Activated CD4-positive, alpha-beta T cell treated with anti-CD3 and anti-CD28 coated beads, Interleukin-2, amount 10 ng/mL, durations not matched to agents 24 days and 14 days (primary cell): ENCODE measurements around the gene RTN4RL1. TPM values are rescaled to one million over a fixed set of nuclear protein-coding genes. Genes with fewer than 3 reads are reported as not detected.

Experiments used
- DNase-seq: peaks from one replicate; pipeline ENCODE4 v3.0.0; 2022
- H3K27ac Mint-ChIP-seq: one replicate; pipeline ENCODE4 v1.8.0; 2022; ENCODE audit warnings: mild to moderate bottlenecking, mixed read lengths
- H3K27me3 Mint-ChIP-seq: one replicate; pipeline ENCODE4 v1.8.0; 2022; ENCODE audit warnings: mixed read lengths
- H3K36me3 Mint-ChIP-seq: one replicate; pipeline ENCODE4 v1.8.0; 2022; ENCODE audit warnings: low read depth, mild to moderate bottlenecking, mixed read lengths
- H3K4me1 Mint-ChIP-seq: one replicate; pipeline ENCODE4 v1.8.0; 2021; ENCODE audit warnings: mixed read lengths
- H3K4me3 Mint-ChIP-seq: one replicate; pipeline ENCODE4 v1.8.0; 2022; ENCODE audit warnings: mild to moderate bottlenecking, moderate library complexity, mixed read lengths
- H3K9me3 Mint-ChIP-seq: one replicate; pipeline ENCODE4 v1.8.0; 2021; ENCODE audit warnings: mixed read lengths
- intact Hi-C: fragments of 100-400 bp; cut with micrococcal nuclease; formaldehyde crosslinking; loops from one replicate; pipeline ENCODE4 v1.15.1; 2023
- total RNA-seq: library from RNA; stranded (reverse); gene quantifications from 2 replicates; pipeline ENCODE4 v1.2.3, GENCODE V29; 2022

The RTN4RL1 gene
- total RNA-seq, 1 donor from 2014 or later, result 1.1 TPM

DNA sequence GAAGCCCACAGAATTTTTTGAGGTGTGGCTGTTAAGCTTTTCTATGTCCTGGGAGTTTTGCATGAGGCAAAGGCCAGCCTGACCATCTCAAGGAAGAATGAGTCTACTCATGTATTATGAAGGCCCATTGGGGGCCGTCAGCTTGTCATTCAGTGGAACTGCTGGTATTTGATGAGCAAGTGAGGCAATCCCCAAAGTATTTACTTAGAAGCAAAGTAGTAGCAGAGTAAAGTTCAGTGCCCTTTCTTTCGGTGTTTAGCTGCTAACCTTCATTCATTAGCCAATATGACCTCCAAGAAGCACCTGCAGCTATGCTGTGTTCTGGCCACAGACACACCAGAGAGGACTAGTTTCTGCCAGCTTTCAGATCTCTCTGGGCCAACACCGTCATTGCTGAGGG is 115.1 kb downstream of the RTN4RL1 start:
- H3K36me3 Mint-ChIP-seq, result no peaks in the 10 kb centered on the region

DNA sequence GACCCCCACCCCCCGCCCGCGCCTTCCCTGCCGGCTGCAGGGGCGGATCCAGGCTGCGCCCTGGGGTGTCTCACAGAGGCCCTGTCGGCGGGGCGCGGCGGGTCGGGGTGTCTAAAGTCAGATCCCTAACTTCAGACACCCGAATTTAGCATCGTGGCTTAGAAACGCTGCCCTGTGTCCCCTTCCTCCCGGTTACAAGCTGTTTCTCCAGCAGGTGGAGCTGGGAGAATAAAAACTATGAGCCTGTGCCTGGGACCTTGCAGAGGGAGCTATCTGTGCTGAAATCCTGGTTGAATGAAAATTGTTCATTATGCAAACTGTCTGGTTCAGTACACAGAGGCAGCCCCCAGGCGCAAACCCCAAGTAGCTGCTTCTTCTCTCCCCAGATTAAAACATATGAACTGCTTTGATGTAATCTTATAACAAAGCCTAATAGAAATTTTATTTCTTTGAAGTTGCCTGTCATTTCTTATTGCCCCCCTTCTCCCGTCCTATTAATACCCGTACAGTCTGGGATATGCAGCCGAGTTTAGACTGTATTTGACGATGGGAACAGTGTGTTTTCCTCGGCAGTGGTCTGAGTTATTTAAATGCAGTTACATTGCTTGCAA is 116.3 kb downstream of the RTN4RL1 start:
- intact Hi-C loops, result loop anchor here (5.0 to 10.0 kb wide), 2 partner anchors 118 to 376 kb away; partner anchors contain the start of gene RTN4RL1
- no peaks in the 10 kb centered on the region for H3K36me3 Mint-ChIP-seq
- peak overlapping the region; percentile 69 for H3K4me3 Mint-ChIP-seq
- DNase-seq, result peak; percentile 83
- H3K4me1 Mint-ChIP-seq, result peaks cover 6% of the 10 kb centered on the region
- H3K27me3 Mint-ChIP-seq, result peaks cover 68% of the 10 kb centered on the region
- H3K9me3 Mint-ChIP-seq, result no peaks in the 10 kb centered on the region
- no peak overlapping the region for H3K27ac Mint-ChIP-seq

More for the DNA sequence above, 115.1 kb downstream of the RTN4RL1 start:
- no peak for DNase-seq
- intact Hi-C loops, result loop anchor here (5.0 to 10.0 kb wide), 2 partner anchors 117 to 375 kb away; partner anchors contain the start of gene RTN4RL1
- no peak overlapping the region for H3K4me3 Mint-ChIP-seq
- H3K9me3 Mint-ChIP-seq, result no peaks in the 10 kb centered on the region
- H3K4me1 Mint-ChIP-seq, result peaks cover 6% of the 10 kb centered on the region
- peaks cover 60% of the 10 kb centered on the region for H3K27me3 Mint-ChIP-seq
- no peak overlapping the region for H3K27ac Mint-ChIP-seq

DNA sequence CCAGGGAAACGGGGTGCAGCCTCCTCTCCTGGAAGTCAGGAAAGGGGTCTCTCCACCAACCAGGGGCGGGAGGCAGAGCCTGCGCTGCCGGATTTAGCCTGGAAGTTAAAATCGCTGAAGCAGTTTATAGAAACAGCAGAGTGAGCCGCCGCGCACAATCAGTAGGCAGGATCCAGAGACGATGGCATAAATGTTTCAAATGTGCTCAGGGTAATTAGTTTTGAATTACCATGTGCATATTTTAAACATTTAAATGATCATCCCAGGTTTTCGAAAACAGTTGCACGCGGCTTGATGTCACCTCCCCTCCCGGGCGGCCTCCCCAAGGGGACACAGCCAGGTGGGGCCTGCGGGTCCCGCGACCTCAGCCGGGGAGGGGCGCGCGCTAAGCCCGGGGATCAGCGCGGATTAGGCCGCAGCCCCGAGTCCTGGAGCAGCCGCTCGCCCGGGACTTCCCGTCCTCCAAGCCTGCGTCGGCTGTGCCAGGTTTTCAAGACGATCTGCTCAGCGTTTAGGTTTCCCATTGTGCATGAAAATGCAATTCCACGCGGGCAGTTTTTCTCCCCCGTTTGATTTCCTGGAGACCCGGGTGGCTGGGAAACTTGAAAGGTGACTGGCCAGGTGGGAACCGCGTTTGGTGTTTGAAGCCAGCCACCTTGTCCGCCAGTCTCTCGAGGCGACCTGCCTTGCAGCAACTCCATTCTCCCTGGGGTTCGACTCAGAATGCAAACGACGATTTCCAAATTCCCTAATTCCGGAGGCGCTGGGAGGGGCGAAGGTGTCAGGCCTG is 117.0 kb downstream of the RTN4RL1 start:
- intact Hi-C loops, result loop anchor here (5.0 to 10.0 kb wide), 2 partner anchors 119 to 377 kb away; partner anchors contain the start of gene RTN4RL1
- H3K9me3 Mint-ChIP-seq, result no peaks in the 10 kb centered on the region
- no peak overlapping the region for H3K27ac Mint-ChIP-seq
- peaks cover 72% of the 10 kb centered on the region for H3K27me3 Mint-ChIP-seq
- H3K4me1 Mint-ChIP-seq, result peaks cover 7% of the 10 kb centered on the region
- peak; percentile 74 for DNase-seq
- peak overlapping the region; percentile 69 for H3K4me3 Mint-ChIP-seq
- H3K36me3 Mint-ChIP-seq, result no peaks in the 10 kb centered on the region

DNA sequence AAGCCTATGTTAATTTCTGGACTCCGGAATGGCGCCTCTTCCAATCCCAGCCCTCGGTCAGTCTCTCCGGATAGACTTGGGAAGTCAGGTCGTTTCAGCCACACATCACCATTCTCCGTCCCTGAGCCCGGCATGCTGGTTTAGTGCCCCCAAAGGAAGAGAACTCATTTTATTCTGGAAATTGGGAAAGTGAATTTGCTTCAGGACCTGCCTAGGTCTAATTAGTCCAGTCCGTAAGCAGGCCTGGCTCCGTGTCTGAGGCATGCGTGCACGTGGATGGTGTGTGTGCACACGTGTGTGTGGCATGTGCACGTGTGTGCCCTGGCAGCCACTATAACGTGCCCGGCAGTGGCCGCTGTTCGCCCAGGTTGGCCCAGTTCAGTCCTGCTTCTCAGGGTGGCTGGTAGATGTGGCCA is 117.9 kb downstream of the RTN4RL1 start:
- no peak overlapping the region for H3K27ac Mint-ChIP-seq
- H3K4me1 Mint-ChIP-seq, result peaks cover 8% of the 10 kb centered on the region
- H3K27me3 Mint-ChIP-seq, result peaks cover 69% of the 10 kb centered on the region
- H3K36me3 Mint-ChIP-seq, result no peaks in the 10 kb centered on the region
- no peaks in the 10 kb centered on the region for H3K9me3 Mint-ChIP-seq
- intact Hi-C loops, result loop anchor here (5.0 to 10.0 kb wide), 2 partner anchors 120 to 378 kb away; partner anchors contain the start of gene RTN4RL1
- no peak for DNase-seq
- H3K4me3 Mint-ChIP-seq, result peak overlapping the region; percentile 37

DNA sequence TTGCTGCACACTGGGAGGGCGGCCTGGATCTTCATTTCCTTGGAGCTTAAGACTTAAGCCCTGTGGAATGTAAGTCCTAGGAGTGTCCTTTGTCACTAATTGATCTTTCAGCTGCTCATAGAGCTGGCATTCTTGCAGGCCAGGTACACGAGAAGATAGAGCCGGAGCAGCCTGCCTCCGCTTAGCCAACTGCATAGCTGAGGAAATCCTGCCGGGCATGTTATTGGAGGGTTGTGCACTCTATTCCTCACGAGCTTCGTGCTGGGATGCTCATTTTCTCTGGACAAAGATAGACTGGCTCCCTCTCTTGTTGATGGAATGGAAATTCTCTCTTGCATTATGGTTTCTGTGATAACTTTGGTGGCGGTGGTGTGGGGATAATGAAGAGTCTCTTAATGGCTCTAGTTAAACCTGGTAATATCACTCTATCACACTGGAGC is 118.5 kb downstream of the RTN4RL1 start:
- Mint-ChIP-seq H3K27me3 (peaks cover 64% of the 10 kb centered on the region), H3K4me3 (no peak overlapping the region), H3K9me3 (no peaks in the 10 kb centered on the region), H3K4me1 (peaks cover 8% of the 10 kb centered on the region), H3K27ac (no peak overlapping the region), H3K36me3 (no peaks in the 10 kb centered on the region)
- intact Hi-C loops, result loop anchor here (5.0 to 10.0 kb wide), 2 partner anchors 121 to 378 kb away; partner anchors contain the start of gene RTN4RL1
- no peak for DNase-seq

DNA sequence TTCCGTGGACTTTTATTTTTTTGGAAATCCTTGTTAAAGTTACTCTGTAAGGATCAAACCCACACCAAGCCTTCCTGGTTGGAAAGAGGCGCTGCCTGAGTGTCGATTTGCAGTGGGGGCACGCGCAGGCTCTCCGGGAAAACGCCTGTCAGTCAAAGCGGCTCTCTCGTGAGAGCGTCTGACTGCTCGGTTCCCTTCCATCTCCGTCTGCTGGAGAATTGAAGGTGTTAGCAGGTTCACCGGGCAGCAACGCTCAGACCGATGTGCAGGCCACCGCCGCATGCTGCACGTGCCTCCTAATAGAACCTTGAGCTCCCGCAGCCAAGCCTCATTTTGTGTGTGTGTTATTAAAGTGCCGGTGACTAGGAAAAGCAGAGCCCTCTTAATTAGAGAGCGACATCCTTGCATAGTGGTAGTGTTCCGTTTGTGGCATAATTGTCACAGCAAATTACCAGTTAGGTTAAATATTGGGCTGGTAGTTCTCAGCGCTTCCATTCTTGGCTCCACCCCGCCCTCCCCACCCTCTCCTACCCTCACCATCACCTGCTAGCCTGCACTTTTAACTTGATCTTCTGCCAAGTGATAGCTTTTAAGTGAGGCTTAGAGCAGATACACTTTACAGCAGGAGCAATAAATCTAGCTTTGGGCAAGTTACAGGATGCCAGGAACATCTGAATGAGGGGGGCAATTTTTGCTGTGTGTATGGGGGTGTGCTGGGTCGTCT is 119.8 kb downstream of the RTN4RL1 start:
- DNase-seq, result no peak
- H3K9me3 Mint-ChIP-seq, result no peaks in the 10 kb centered on the region
- peaks cover 60% of the 10 kb centered on the region for H3K27me3 Mint-ChIP-seq
- peaks cover 8% of the 10 kb centered on the region for H3K4me1 Mint-ChIP-seq
- no peak overlapping the region for H3K27ac Mint-ChIP-seq
- intact Hi-C loops, result loop anchor here (5.0 to 10.0 kb wide), 2 partner anchors 122 to 379 kb away; partner anchors contain the start of gene RTN4RL1
- no peaks in the 10 kb centered on the region for H3K36me3 Mint-ChIP-seq
- no peak overlapping the region for H3K4me3 Mint-ChIP-seq

DNA sequence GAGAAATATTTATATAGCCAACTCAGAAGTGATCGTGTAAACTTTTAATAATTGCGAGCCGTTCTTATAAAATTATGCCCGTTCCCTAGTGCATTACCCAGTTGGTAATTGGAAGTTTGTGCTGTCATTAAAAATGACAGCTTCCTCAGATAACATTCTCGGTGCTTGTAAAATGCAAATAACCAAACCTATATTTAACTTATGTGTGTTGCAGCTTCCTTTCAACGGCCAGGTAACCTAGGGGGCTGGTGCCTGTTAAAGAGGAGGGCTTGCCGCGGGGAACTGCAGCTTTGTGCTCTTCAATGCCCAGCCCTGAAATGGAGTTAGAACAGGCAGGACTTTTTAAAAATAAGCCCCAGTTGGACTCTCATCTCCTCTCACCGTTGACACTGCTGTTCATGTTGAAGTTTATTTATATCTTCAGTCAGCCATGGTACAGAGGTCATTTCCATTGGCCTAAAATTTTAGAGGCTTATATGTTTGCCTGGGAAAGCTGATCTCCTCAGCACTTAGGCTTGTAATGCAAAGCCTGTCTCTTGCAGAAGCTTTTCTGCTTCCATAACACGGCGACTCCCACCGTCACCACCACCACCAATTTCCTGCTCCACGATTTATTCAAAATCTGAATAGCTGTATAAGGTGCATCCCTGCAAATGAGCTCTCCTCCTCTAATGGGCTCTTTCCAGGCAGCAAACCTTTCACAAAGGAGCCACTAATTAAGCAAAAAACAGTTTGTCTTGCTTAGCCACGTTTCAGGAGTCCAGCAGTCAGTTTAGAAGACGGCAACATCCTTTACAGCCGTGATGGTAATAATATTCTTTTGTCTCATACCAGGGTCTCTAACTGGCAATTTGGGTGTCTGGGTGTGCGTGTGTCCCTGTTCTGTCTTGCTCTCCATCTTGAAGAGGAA is 120.6 kb downstream of the RTN4RL1 start:
- Mint-ChIP-seq H3K4me3 (no peak overlapping the region), H3K9me3 (no peaks in the 10 kb centered on the region), H3K27ac (no peak overlapping the region), H3K27me3 (peaks cover 52% of the 10 kb centered on the region), H3K36me3 (peaks cover 2% of the 10 kb centered on the region), H3K4me1 (peaks cover 8% of the 10 kb centered on the region)
- intact Hi-C loops, result loop anchor here (5.0 to 10.0 kb wide), 2 partner anchors 123 to 380 kb away; partner anchors contain the start of gene RTN4RL1
- DNase-seq, result no peak

DNA sequence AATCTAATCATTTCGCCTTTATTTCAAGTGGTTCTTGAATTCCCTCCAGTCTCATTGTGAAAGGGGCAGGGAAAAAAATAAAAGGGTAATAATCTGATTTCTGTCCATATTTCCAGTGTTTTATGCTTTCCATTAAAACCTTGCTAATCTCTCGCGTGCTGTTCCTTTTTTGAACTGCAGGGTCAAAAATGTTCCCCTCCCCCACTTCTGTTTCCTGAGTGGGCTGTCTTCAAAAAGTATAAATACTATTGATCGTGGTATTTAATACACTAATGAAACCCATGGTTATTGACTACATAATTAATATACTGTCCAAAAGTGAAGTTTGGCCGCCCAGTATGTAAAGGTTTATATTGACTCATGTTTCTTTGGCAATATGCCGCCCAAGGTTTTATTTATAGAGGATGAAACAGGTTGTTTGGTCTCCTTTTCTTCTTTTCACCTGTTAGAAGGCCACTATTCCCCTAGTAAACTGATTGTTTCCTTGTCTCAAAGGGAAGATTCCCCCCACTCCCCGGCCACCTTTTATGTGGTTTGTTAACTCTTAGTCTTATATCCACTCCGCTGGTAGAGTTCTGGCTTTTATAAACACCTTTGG is 125.6 kb downstream of the RTN4RL1 start:
- Mint-ChIP-seq H3K27me3 (peaks cover 9% of the 10 kb centered on the region), H3K36me3 (peaks cover 41% of the 10 kb centered on the region), H3K27ac (no peak overlapping the region), H3K9me3 (no peaks in the 10 kb centered on the region), H3K4me3 (no peak overlapping the region), H3K4me1 (peaks cover 6% of the 10 kb centered on the region)
- DNase-seq, result no peak
- intact Hi-C loops, result no loop called here

DNA sequence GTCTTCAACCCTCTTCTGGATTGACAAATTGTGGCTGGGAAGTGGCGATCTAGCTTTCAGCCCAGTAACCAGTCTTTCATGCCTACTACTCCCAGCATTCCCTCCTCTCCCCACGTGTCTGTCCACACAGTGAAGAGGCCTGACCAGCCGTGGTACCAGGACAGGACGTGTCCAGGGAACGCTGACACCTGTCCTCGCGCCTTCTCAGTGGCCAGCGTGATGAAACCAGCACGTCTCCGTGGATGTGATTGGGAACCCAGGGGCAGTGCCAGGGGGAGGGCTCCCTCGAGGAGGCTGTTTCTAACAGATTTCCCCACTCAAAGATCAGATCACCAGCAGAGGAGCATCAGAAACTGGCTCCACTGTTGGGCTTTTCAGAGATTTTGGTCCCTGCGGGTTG is 126.3 kb downstream of the RTN4RL1 start:
- Mint-ChIP-seq H3K27ac (no peak overlapping the region), H3K4me3 (no peak overlapping the region), H3K4me1 (peaks cover 6% of the 10 kb centered on the region), H3K27me3 (peaks cover 4% of the 10 kb centered on the region), H3K9me3 (no peaks in the 10 kb centered on the region), H3K36me3 (peaks cover 48% of the 10 kb centered on the region)
- no peak for DNase-seq
- intact Hi-C loops, result no loop called here

DNA sequence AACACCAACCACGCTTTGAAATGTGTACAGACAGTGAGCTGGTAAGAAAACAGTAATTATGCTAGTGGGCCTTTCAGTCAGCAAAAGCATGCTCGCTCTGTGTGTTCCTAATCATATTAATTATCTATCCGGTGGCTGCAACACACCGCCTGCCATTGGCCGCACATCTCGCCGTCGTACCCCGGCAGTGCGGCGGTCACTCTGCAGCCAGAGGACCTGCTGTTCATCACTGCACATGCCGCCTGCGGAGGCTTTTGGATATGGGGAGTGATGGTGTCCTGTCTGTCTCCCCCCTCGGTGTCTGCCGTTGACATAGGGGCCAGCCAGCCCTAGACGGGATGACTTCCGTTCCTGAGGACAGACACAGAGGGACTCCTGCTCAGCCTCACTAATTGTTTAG is 126.8 kb downstream of the RTN4RL1 start:
- Mint-ChIP-seq H3K27ac (no peak overlapping the region), H3K4me1 (peaks cover 6% of the 10 kb centered on the region), H3K9me3 (no peaks in the 10 kb centered on the region), H3K4me3 (no peak overlapping the region), H3K36me3 (peaks cover 50% of the 10 kb centered on the region), H3K27me3 (peaks cover 3% of the 10 kb centered on the region)
- intact Hi-C loops, result no loop called here
- no peak for DNase-seq

DNA sequence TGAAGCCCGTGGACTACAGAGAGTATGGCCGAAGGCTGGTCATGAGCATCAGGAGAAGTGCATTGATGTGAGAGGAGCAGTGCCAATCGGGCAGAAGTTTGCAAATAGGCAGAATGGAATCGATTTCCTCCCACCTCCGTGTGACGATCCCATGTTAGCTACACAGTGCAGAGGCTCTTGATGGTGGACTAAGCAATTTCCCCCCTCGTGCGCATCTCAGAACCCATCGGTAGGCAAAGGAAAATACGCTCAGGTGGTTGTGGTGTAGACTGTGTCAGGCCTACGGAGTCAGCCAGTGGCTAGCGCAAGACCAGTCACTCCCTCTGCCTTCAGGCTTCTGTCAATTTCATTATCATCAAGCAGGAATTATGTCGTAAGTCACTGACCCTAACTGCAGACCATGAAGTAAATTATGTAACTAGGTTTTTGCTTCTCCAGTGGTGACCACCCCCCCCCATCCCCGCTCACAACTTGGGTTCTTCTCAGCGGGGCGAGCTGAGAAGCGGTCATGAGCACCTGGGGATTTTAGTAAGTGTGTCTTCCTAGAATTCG is 128.0 kb downstream of the RTN4RL1 start:
- H3K9me3 Mint-ChIP-seq, result no peaks in the 10 kb centered on the region
- intact Hi-C loops, result no loop called here
- no peaks in the 10 kb centered on the region for H3K27me3 Mint-ChIP-seq
- H3K27ac Mint-ChIP-seq, result no peak overlapping the region
- DNase-seq, result no peak
- H3K4me1 Mint-ChIP-seq, result peaks cover 4% of the 10 kb centered on the region
- H3K4me3 Mint-ChIP-seq, result no peak overlapping the region
- peaks cover 59% of the 10 kb centered on the region for H3K36me3 Mint-ChIP-seq

DNA sequence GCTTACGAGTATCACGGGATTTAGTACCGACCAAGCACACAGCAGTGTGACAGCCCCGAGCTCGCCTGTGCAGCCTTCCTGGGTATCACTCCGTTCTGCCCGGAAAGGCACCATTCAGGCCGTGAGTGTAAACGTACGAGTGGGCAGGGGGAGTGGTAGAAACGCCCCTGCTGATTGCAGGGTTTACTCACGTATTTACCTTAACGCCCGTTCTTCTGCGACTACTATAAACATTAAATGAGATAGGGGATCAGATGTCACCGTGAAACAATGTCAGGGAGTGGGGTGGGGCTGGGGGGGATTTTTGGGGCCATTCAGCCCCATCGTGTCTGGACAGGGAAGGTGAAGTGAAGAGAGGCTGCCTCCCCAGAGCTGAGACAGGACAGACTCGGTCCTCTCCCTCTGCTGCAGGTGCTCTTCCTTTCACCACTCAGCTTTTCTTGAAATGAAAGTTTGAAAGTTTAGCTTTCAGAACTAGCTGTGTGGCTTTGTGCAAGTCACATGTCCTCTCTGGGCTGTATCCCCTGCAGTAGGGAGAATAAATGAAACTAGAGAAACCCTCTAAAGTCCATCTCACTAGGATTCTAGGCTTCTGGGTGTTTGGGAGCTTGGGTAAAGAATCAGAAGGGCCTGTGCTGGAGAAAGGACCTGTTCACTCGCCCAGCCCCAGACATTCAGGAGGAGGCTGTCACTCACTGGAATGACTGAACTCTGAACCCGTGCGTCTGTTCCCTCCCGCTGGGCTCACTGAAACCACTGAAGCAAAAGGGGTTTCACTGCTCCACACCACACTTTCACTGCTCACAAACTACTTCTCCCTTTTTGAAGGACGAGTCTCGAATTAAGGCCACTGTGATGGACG is 128.7 kb downstream of the RTN4RL1 start:
- Mint-ChIP-seq H3K4me3 (no peak overlapping the region), H3K27ac (no peak overlapping the region), H3K27me3 (no peaks in the 10 kb centered on the region), H3K36me3 (peaks cover 61% of the 10 kb centered on the region), H3K4me1 (peaks cover 4% of the 10 kb centered on the region), H3K9me3 (no peaks in the 10 kb centered on the region)
- intact Hi-C loops, result no loop called here
- no peak for DNase-seq
